Lung (tissue), 12 donors: ENCODE data around the gene TRPM2. TPM values are rescaled to one million over a fixed set of nuclear protein-coding genes. Genes with fewer than 3 reads are reported as not detected.
"Not testable (repeated sequence)": the region's sequence is repeated elsewhere in the genome, so short reads cannot be mapped to it uniquely, and the experiment has no call there.

Source experiments
- ATAC-seq: fragments of 200-7000 bp; cut with Tn5 transposase; one replicate; pipeline ENCODE4 v1.9.1; 2020; ENCODE audit warnings: moderate number of reproducible peaks; ENCODE audit not compliant: insufficient read depth, low FRiP score
- DNase-seq, 3 donors: peaks; one replicate each; pipeline ENCODE4 v3.0.0-alpha.2; 2013 to 2017
- H3K27ac ChIP-seq, 2 donors: one replicate each; pipeline ENCODE4 v1.5.1; 2013; ENCODE audit warnings: mild to moderate bottlenecking in 2 of 2, moderate library complexity in 2 of 2, control low read depth in 1 of 2, inconsistent platforms in 1 of 2, low read depth in 1 of 2, low read length in 1 of 2
- H3K27me3 ChIP-seq, 3 donors: one replicate each; pipeline ENCODE4 v1.5.1; 2013; ENCODE audit warnings: low read length in 2 of 3; ENCODE audit not compliant: control insufficient read depth in 3 of 3, insufficient read depth in 3 of 3
- H3K36me3 ChIP-seq, 4 donors: one replicate each; pipeline ENCODE4 v1.5.1; 2013; ENCODE audit warnings: low read length in 4 of 4, mild to moderate bottlenecking in 1 of 4, moderate library complexity in 1 of 4; ENCODE audit not compliant: control insufficient read depth in 4 of 4, insufficient read depth in 4 of 4
- H3K4me1 ChIP-seq, 5 donors: one replicate each; pipeline ENCODE4 v1.5.1; 2013; ENCODE audit warnings: low read length in 5 of 5, mild to moderate bottlenecking in 2 of 5, moderate library complexity in 1 of 5; ENCODE audit not compliant: control insufficient read depth in 5 of 5, insufficient read depth in 5 of 5
- H3K4me3 ChIP-seq: one replicate; pipeline ENCODE4 v1.5.1; 2013; ENCODE audit warnings: mild to moderate bottlenecking, control low read depth, moderate library complexity
- H3K9ac ChIP-seq, 2 donors: one replicate each; pipeline ENCODE4 v1.5.1; 2013; ENCODE audit warnings: low read length in 2 of 2, control low read depth in 1 of 2; ENCODE audit not compliant: insufficient read depth in 1 of 2
- H3K9me3 ChIP-seq, 4 donors: one replicate each; pipeline ENCODE4 v1.5.1; 2013; ENCODE audit warnings: low read length in 3 of 4, mild to moderate bottlenecking in 1 of 4, moderate library complexity in 1 of 4; ENCODE audit not compliant: control insufficient read depth in 4 of 4, insufficient read depth in 3 of 4
- WGBS, 2 donors: extraction: QIAGEN DNeasy Blood & Tissue Kit; methylation state at CpG; one replicate each; pipeline ENCODE4 v1.1.7; 2013; 5-methylcytosine and 5-hydroxymethylcytosine counted together
- polyA plus RNA-seq, 2 donors: library from polyadenylated mRNA; stranded (reverse); fragments of 200-250 nt; gene quantifications; one replicate each; pipeline ENCODE4 v1.2.1, GENCODE V29; 2013
- total RNA-seq, 2 donors: library from RNA; depleted of rRNA in 1 of 2; stranded (reverse); fragments of >200 nt in 1 of 2; gene quantifications; one replicate each; pipeline ENCODE4 v1.2.1, GENCODE V29; 2014 to 2021
- TF ChIP-seq, protein P1 (sequence below): IDR thresholded peaks from 2 replicates; pipeline ENCODE4 v1.5.1; 2012; ENCODE audit warnings: mild to moderate bottlenecking; ENCODE audit errors: control extremely low read depth, extremely low read depth
- donor health status: control.
- donor health status: control.
- donor health status: Bipolar disorder and iron deficiency.
- donor health status: healthy.
- donor health status: DM: yes; HTN: yes; CAD: no.

TRPM2 gene
- total and polyA plus RNA-seq, 4 donors, result 5.9 to 26.2 (median 10.3) TPM

DNA sequence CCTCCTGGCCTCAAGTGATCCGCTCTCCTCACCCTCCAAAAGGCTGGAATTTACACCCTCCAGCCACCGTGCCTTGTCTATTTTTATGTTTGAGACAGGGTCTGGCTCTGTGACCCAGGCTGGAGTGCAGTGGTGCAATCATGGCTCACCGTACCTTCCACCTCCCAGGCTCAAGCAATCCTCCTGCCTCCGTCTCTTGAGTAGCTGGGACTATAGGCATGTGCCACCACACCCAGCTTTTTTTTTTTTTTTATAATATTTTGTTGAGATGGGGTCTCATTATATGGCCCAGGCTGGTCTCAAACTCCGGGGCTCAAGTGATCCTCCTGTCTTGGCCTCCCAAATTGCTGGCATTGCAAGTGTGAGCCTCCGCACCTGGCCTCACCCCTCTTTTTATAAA, 38.8 kb downstream of the TRPM2 start:
- Histone ChIP-seq H3K9me3 (peaks cover 0 to 15% (median 0%) of the 10 kb centered on the region in 4 donors), H3K27ac (no peak overlapping the region), H3K4me3 (no peak overlapping the region), H3K4me1 (no peaks in the 10 kb centered on the region), H3K36me3 (no peaks in the 10 kb centered on the region), H3K9ac (no peak overlapping the region), H3K27me3 (no peaks in the 10 kb centered on the region)
- ATAC-seq (no peak), DNase-seq (no peak)
- WGBS, 2 donors, result 79% methylated on average over 6 of the region's 6 CpGs
- TF ChIP-seq, protein P1, sequence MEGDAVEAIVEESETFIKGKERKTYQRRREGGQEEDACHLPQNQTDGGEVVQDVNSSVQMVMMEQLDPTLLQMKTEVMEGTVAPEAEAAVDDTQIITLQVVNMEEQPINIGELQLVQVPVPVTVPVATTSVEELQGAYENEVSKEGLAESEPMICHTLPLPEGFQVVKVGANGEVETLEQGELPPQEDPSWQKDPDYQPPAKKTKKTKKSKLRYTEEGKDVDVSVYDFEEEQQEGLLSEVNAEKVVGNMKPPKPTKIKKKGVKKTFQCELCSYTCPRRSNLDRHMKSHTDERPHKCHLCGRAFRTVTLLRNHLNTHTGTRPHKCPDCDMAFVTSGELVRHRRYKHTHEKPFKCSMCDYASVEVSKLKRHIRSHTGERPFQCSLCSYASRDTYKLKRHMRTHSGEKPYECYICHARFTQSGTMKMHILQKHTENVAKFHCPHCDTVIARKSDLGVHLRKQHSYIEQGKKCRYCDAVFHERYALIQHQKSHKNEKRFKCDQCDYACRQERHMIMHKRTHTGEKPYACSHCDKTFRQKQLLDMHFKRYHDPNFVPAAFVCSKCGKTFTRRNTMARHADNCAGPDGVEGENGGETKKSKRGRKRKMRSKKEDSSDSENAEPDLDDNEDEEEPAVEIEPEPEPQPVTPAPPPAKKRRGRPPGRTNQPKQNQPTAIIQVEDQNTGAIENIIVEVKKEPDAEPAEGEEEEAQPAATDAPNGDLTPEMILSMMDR, result no peak

DNA sequence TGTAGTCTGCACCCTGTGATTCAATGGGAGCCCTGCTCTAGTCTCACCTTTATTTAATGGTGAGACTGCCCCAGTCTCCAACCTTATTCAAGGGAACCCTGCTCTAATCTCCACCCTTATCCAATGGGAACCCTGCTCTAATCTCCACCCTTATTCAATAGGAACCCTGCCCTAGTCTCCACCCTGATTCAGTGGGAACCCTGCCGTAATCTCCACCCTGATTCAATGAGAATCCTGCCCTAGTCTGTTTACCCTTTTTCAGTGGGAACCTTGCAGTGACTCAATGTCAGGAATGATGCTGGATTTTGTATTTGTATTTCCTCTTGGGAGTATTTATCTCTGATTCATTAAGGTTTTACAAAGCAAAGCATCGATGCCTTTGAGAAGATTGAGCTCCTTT, 39.5 kb downstream of the TRPM2 start:
- H3K27ac ChIP-seq, result no peak overlapping the region
- H3K36me3 ChIP-seq, result no peaks in the 10 kb centered on the region
- ATAC-seq (no peak), DNase-seq (no peak)
- TF ChIP-seq, protein P1, result no peak
- WGBS, 2 donors, result 59 to 91% methylated on average over 2 of the region's 2 CpGs
- H3K4me1 ChIP-seq, result no peaks in the 10 kb centered on the region
- H3K27me3 ChIP-seq, result no peaks in the 10 kb centered on the region
- no peak overlapping the region for H3K9ac ChIP-seq
- H3K4me3 ChIP-seq, result no peak overlapping the region
- peaks cover 0 to 15% (median 0%) of the 10 kb centered on the region in 4 donors for H3K9me3 ChIP-seq

DNA sequence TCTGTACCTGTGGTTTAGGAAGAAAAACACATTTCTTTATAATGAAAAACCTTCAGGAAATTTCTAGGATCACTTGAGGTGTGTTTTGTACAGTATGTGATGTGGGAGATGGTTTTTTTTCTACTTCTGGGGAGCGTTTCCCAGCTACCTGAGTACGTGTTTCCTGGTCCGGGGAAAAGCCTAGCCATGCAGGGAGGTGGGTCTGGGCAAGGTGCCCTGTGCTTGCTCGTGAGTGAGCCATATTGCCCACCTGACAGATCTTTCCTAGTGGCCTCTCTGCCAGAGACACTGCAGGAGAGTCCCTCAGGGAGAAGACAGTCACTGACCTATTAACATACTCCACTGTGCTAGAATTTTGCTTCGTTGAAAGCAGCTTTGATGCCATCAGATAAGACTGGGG, 41.3 kb downstream of the TRPM2 start:
- no peak overlapping the region for H3K27ac ChIP-seq
- H3K4me3 ChIP-seq, result no peak overlapping the region
- ATAC-seq, result no peak
- peak in 1 of 3 donors; percentile 18 for DNase-seq
- peaks cover 0 to 15% (median 0%) of the 10 kb centered on the region in 4 donors for H3K9me3 ChIP-seq
- no peak overlapping the region for H3K9ac ChIP-seq
- TF ChIP-seq, protein P1, result no peak
- H3K4me1 ChIP-seq, result no peaks in the 10 kb centered on the region
- no peaks in the 10 kb centered on the region for H3K27me3 ChIP-seq
- no peaks in the 10 kb centered on the region for H3K36me3 ChIP-seq
- 56 to 74% methylated on average over 5 of the region's 5 CpGs for WGBS, 2 donors

DNA sequence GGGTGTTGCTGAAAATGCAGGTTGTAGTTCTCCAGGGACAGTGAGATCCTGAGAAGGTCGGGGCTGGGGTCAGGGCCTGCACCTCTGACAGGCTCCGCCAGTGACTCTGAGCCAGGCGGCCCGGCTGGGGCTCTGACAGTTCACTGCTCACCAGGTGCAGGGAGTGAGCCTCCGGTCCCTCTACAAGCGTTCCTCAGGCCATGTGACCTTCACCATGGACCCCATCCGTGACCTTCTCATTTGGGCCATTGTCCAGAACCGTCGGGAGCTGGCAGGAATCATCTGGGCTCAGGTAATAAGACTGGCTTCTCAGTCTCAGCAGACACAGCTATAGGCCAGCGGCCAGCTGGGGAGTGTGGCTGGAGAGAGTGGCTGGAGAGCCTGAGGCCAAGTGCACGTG, 41.8 kb downstream of the TRPM2 start:
- H3K36me3 ChIP-seq, result no peaks in the 10 kb centered on the region
- H3K4me1 ChIP-seq, result no peaks in the 10 kb centered on the region
- TF ChIP-seq, protein P1, result no peak
- no peak for DNase-seq
- H3K4me3 ChIP-seq, result no peak overlapping the region
- H3K27me3 ChIP-seq, result no peaks in the 10 kb centered on the region
- ATAC-seq, result no peak
- no peak overlapping the region for H3K9ac ChIP-seq
- H3K9me3 ChIP-seq, result peaks cover 0 to 15% (median 0%) of the 10 kb centered on the region in 4 donors
- no peak overlapping the region for H3K27ac ChIP-seq
- 66 to 79% methylated on average over 11 of the region's 11 CpGs for WGBS, 2 donors

DNA sequence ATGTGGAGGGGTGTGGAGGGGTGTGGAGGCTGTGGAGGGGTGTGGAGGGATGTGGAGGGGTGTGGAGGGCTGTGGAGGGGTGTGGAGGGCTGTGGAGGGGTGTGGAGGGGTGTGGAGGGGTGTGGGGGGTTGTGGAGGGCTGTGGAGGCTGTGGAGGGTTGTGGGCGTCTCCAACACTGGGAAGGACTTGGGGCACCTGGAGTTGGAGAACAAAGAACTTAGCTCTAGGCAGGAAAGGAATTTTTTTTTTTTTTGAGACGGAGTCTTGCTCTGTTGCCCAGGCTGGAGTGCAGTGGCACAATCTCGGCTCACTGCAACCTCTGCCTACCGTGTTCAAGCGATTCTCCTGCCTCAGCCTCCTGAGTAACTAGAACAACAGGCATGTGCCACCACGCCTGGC, 43.4 kb downstream of the TRPM2 start:
- not testable (repeated sequence) for H3K4me3 ChIP-seq, H3K27ac ChIP-seq, ATAC-seq, H3K4me1 ChIP-seq, DNase-seq, H3K36me3 ChIP-seq, H3K9ac ChIP-seq, H3K9me3 ChIP-seq, H3K27me3 ChIP-seq
- 89 to 93% methylated on average over 6 of the region's 6 CpGs for WGBS, 2 donors
